ENCODE measurements around the gene TNFRSF14.

TNFRSF14 gene

GRCh38 chr1:2534315-2534686 is 21.9 kb upstream of the TNFRSF14 start:
- no peaks in the 10 kb centered on the region for H3K9me3 ChIP-seq (ENCODE audit: control insufficient read depth, insufficient read depth, low read length)
- H3K27me3 ChIP-seq (ENCODE audit: control insufficient read depth, insufficient read depth, low read length), result peaks cover 50% of the 10 kb centered on the region
- H3K9ac ChIP-seq (ENCODE audit: low read depth, low read length), result peak overlapping the region; percentile 37
- H3K36me3 ChIP-seq (ENCODE audit: control insufficient read depth, insufficient read depth, low read length), result no peaks in the 10 kb centered on the region
- H3K4me1 ChIP-seq (ENCODE audit: control insufficient read depth, insufficient read depth, low read length), result peaks cover 4% of the 10 kb centered on the region
- no peak overlapping the region for H3K4me3 ChIP-seq (ENCODE audit: low read depth, low read length)

GRCh38 chr1:2534687-2535441 is 21.3 kb upstream of the TNFRSF14 start:
- peak overlapping the region; percentile 37 for H3K9ac ChIP-seq (ENCODE audit: low read depth, low read length)
- H3K9me3 ChIP-seq (ENCODE audit: control insufficient read depth, insufficient read depth, low read length), result no peaks in the 10 kb centered on the region
- peak overlapping the region; percentile 20 for H3K4me3 ChIP-seq (ENCODE audit: low read depth, low read length)
- peaks cover 4% of the 10 kb centered on the region for H3K4me1 ChIP-seq (ENCODE audit: control insufficient read depth, insufficient read depth, low read length)
- peaks cover 49% of the 10 kb centered on the region for H3K27me3 ChIP-seq (ENCODE audit: control insufficient read depth, insufficient read depth, low read length)
- no peaks in the 10 kb centered on the region for H3K36me3 ChIP-seq (ENCODE audit: control insufficient read depth, insufficient read depth, low read length)

- H3K27me3 ChIP-seq (ENCODE audit: control insufficient read depth, insufficient read depth, low read length), result peaks cover 48% of the 10 kb centered on the region
- H3K9ac ChIP-seq (ENCODE audit: low read depth, low read length), result peak overlapping the region; percentile 16
- H3K36me3 ChIP-seq (ENCODE audit: control insufficient read depth, insufficient read depth, low read length), result no peaks in the 10 kb centered on the region
- H3K4me1 ChIP-seq (ENCODE audit: control insufficient read depth, insufficient read depth, low read length), result peaks cover 4% of the 10 kb centered on the region
- no peak overlapping the region for H3K4me3 ChIP-seq (ENCODE audit: low read depth, low read length)
- H3K9me3 ChIP-seq (ENCODE audit: control insufficient read depth, insufficient read depth, low read length), result no peaks in the 10 kb centered on the region
Observed at GRCh38 chr1:2535455-2535854, 20.7 kb upstream of the TNFRSF14 start.

GRCh38 chr1:2535981-2536380 is 20.2 kb upstream of the TNFRSF14 start:
- H3K27me3 ChIP-seq (ENCODE audit: control insufficient read depth, insufficient read depth, low read length), result peaks cover 43% of the 10 kb centered on the region
- peaks cover 4% of the 10 kb centered on the region for H3K4me1 ChIP-seq (ENCODE audit: control insufficient read depth, insufficient read depth, low read length)
- no peaks in the 10 kb centered on the region for H3K9me3 ChIP-seq (ENCODE audit: control insufficient read depth, insufficient read depth, low read length)
- H3K9ac ChIP-seq (ENCODE audit: low read depth, low read length), result no peak overlapping the region
- H3K4me3 ChIP-seq (ENCODE audit: low read depth, low read length), result no peak overlapping the region
- H3K36me3 ChIP-seq (ENCODE audit: control insufficient read depth, insufficient read depth, low read length), result no peaks in the 10 kb centered on the region

GRCh38 chr1:2537784-2538115 is 18.4 kb upstream of the TNFRSF14 start:
- Histone ChIP-seq H3K27me3 (ENCODE audit: control insufficient read depth, insufficient read depth, low read length) (peaks cover 38% of the 10 kb centered on the region), H3K4me1 (ENCODE audit: control insufficient read depth, insufficient read depth, low read length) (peaks cover 4% of the 10 kb centered on the region), H3K9me3 (ENCODE audit: control insufficient read depth, insufficient read depth, low read length) (no peaks in the 10 kb centered on the region)

GRCh38 chr1:2538376-2538775 is 17.8 kb upstream of the TNFRSF14 start:
- no peaks in the 10 kb centered on the region for H3K36me3 ChIP-seq (ENCODE audit: control insufficient read depth, insufficient read depth, low read length)
- no peak overlapping the region for H3K9ac ChIP-seq (ENCODE audit: low read depth, low read length)
- H3K4me3 ChIP-seq (ENCODE audit: low read depth, low read length), result no peak overlapping the region
- no peaks in the 10 kb centered on the region for H3K9me3 ChIP-seq (ENCODE audit: control insufficient read depth, insufficient read depth, low read length)
- H3K27me3 ChIP-seq (ENCODE audit: control insufficient read depth, insufficient read depth, low read length), result peaks cover 32% of the 10 kb centered on the region
- peaks cover 4% of the 10 kb centered on the region for H3K4me1 ChIP-seq (ENCODE audit: control insufficient read depth, insufficient read depth, low read length)

More at GRCh38 chr1:2537784-2538115, 18.4 kb upstream of the TNFRSF14 start:
- Histone ChIP-seq H3K9ac (ENCODE audit: low read depth, low read length) (no peak overlapping the region), H3K4me3 (ENCODE audit: low read depth, low read length) (no peak overlapping the region), H3K36me3 (ENCODE audit: control insufficient read depth, insufficient read depth, low read length) (no peaks in the 10 kb centered on the region)

GRCh38 chr1:2538872-2539271 is 17.3 kb upstream of the TNFRSF14 start:
- no peak overlapping the region for H3K4me3 ChIP-seq (ENCODE audit: low read depth, low read length)
- no peak overlapping the region for H3K9ac ChIP-seq (ENCODE audit: low read depth, low read length)
- H3K4me1 ChIP-seq (ENCODE audit: control insufficient read depth, insufficient read depth, low read length), result peaks cover 4% of the 10 kb centered on the region
- no peaks in the 10 kb centered on the region for H3K36me3 ChIP-seq (ENCODE audit: control insufficient read depth, insufficient read depth, low read length)
- peaks cover 28% of the 10 kb centered on the region for H3K27me3 ChIP-seq (ENCODE audit: control insufficient read depth, insufficient read depth, low read length)
- no peaks in the 10 kb centered on the region for H3K9me3 ChIP-seq (ENCODE audit: control insufficient read depth, insufficient read depth, low read length)

GRCh38 chr1:2539312-2539907 is 16.8 kb upstream of the TNFRSF14 start:
- H3K9me3 ChIP-seq (ENCODE audit: control insufficient read depth, insufficient read depth, low read length), result no peaks in the 10 kb centered on the region
- no peak overlapping the region for H3K4me3 ChIP-seq (ENCODE audit: low read depth, low read length)
- peaks cover 6% of the 10 kb centered on the region for H3K4me1 ChIP-seq (ENCODE audit: control insufficient read depth, insufficient read depth, low read length)
- no peaks in the 10 kb centered on the region for H3K36me3 ChIP-seq (ENCODE audit: control insufficient read depth, insufficient read depth, low read length)
- peaks cover 28% of the 10 kb centered on the region for H3K27me3 ChIP-seq (ENCODE audit: control insufficient read depth, insufficient read depth, low read length)
- no peak overlapping the region for H3K9ac ChIP-seq (ENCODE audit: low read depth, low read length)

- Histone ChIP-seq H3K9me3 (ENCODE audit: control insufficient read depth, insufficient read depth, low read length) (no peaks in the 10 kb centered on the region), H3K4me1 (ENCODE audit: control insufficient read depth, insufficient read depth, low read length) (peaks cover 4% of the 10 kb centered on the region), H3K4me3 (ENCODE audit: low read depth, low read length) (peak overlapping the region; percentile 22), H3K9ac (ENCODE audit: low read depth, low read length) (no peak overlapping the region), H3K27me3 (ENCODE audit: control insufficient read depth, insufficient read depth, low read length) (peaks cover 22% of the 10 kb centered on the region), H3K36me3 (ENCODE audit: control insufficient read depth, insufficient read depth, low read length) (no peaks in the 10 kb centered on the region)
Observed at GRCh38 chr1:2540816-2541492, 15.2 kb upstream of the TNFRSF14 start.

GRCh38 chr1:2541619-2542245 is 14.4 kb upstream of the TNFRSF14 start:
- Histone ChIP-seq H3K27me3 (ENCODE audit: control insufficient read depth, insufficient read depth, low read length) (peaks cover 18% of the 10 kb centered on the region), H3K4me1 (ENCODE audit: control insufficient read depth, insufficient read depth, low read length) (peaks cover 4% of the 10 kb centered on the region), H3K9ac (ENCODE audit: low read depth, low read length) (no peak overlapping the region), H3K9me3 (ENCODE audit: control insufficient read depth, insufficient read depth, low read length) (no peaks in the 10 kb centered on the region), H3K36me3 (ENCODE audit: control insufficient read depth, insufficient read depth, low read length) (no peaks in the 10 kb centered on the region), H3K4me3 (ENCODE audit: low read depth, low read length) (no peak overlapping the region)

- peaks cover 4% of the 10 kb centered on the region for H3K4me1 ChIP-seq (ENCODE audit: control insufficient read depth, insufficient read depth, low read length)
- H3K27me3 ChIP-seq (ENCODE audit: control insufficient read depth, insufficient read depth, low read length), result peaks cover 14% of the 10 kb centered on the region
- no peak overlapping the region for H3K9ac ChIP-seq (ENCODE audit: low read depth, low read length)
Observed at GRCh38 chr1:2542246-2542915, 13.8 kb upstream of the TNFRSF14 start.

More at GRCh38 chr1:2542246-2542915, 13.8 kb upstream of the TNFRSF14 start:
- Histone ChIP-seq H3K36me3 (ENCODE audit: control insufficient read depth, insufficient read depth, low read length) (no peaks in the 10 kb centered on the region), H3K9me3 (ENCODE audit: control insufficient read depth, insufficient read depth, low read length) (no peaks in the 10 kb centered on the region), H3K4me3 (ENCODE audit: low read depth, low read length) (no peak overlapping the region)

Data from iPS-15b (cell line).